Dendritic cell treated with granulocyte-macrophage colony-stimulating factor and Interleukin-4, amounts not matched to agents 40 ng/mL and 50 ng/mL, for 4 days (primary cell): ENCODE data around the gene RPEL1.
"Not testable (repeated sequence)": the region's sequence is repeated elsewhere in the genome, so short reads cannot be mapped to it uniquely, and the experiment has no call there.

ENCODE experiments used
- H3K27ac Mint-ChIP-seq: one replicate; pipeline ENCODE4 v1.8.0; 2022; ENCODE audit warnings: mild to moderate bottlenecking, mixed read lengths
- H3K27me3 Mint-ChIP-seq: one replicate; pipeline ENCODE4 v1.8.0; 2022; ENCODE audit warnings: mild to moderate bottlenecking, mixed read lengths
- H3K36me3 Mint-ChIP-seq: one replicate; pipeline ENCODE4 v1.8.0; 2022; ENCODE audit warnings: low read depth, mixed read lengths
- H3K4me1 Mint-ChIP-seq: one replicate; pipeline ENCODE4 v1.8.0; 2022; ENCODE audit warnings: low read depth, mixed read lengths
- H3K4me3 Mint-ChIP-seq: one replicate; pipeline ENCODE4 v1.8.0; 2022; ENCODE audit warnings: mild to moderate bottlenecking, moderate library complexity, mixed read lengths
- H3K9me3 Mint-ChIP-seq: one replicate; pipeline ENCODE4 v1.8.0; 2022; ENCODE audit warnings: mixed read lengths
- intact Hi-C: fragments of 100-400 bp; cut with micrococcal nuclease; formaldehyde crosslinking; loops from one replicate; pipeline ENCODE4 v1.15.0; 2022

RPEL1 gene

DNA sequence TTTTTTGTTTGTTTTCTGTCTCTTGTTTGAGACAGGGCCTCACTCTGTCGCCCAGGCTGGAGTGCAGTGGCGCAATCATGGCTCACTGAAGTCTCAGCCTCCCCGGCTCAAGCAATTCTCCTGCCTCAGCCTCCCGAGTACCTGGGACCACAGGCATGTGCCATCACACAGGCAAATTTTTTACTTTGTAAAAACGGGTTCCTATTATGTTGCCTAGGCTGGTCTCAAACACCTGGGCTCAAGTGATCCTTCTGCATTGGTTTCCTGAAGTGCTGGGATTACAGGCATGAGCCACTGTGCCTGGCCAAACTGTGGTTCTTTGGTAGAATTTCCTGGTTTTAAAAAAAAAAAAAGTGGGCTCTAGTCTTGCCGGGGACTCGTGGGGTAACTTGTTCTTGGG is at the start of gene RPEL1:
Gene RPEL1, plus strand, starts transcription at position 301 of the 400 bp plus-strand sequence. CDS start 110 bp downstream, outside the sequence.
- H3K27ac Mint-ChIP-seq, result peak within 1 kb of the TSS; percentile 28
- not testable (repeated sequence) for H3K4me3 Mint-ChIP-seq, H3K9me3 Mint-ChIP-seq, H3K27me3 Mint-ChIP-seq, H3K36me3 Mint-ChIP-seq
- H3K4me1 Mint-ChIP-seq, result peaks cover 24% of the 10 kb centered on the region
- intact Hi-C loops, result loop anchor here (10.0 kb wide), 2 partner anchors 131 to 411 kb away; partner anchors contain the start of gene CYP17A1

DNA sequence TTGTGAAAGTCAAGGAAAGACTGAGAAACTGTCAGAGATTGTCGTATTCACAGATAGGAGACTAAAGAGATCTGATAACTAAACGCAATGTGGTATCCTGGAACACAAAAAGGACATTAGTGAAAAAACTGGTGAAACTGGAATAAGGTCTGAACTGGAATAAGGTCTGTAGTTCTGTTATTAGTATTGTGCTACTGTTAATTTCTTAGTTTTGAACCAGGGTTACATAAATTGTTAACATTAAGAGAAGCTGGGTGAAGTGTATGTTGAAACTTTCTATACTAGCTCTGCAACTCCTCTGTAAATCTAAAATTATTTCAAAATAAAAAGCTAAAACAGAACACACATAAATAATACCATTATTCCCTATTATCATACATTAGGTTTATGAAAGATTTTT is 49.2 kb upstream of the RPEL1 start:
- H3K4me3 Mint-ChIP-seq, result no peak overlapping the region

DNA sequence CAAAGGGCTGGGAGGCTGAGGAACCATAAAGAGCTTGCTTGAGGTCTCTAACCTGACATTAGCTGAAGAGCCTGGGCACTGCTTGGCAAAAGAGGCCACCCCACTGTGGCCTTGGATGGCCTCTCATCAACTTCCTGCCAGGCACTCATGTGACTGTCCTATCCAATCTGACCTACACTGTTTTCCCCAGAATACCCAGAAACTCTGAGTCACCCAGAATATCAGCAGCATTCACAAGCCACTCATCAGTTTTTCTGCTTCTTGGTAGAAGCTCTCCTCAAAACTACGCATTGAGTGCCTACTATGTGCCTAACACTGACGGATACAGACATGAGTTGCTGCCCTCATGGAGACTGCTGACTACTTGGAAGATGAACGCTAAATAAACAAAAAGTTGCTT is 48.5 kb upstream of the RPEL1 start:
- peaks cover 8% of the 10 kb centered on the region for H3K36me3 Mint-ChIP-seq
- peak overlapping the region; percentile 68 for H3K4me3 Mint-ChIP-seq
- H3K27ac Mint-ChIP-seq, result peak overlapping the region; percentile 87
- intact Hi-C loops, result no loop called here
- H3K9me3 Mint-ChIP-seq, result no peaks in the 10 kb centered on the region
- no peaks in the 10 kb centered on the region for H3K27me3 Mint-ChIP-seq
- H3K4me1 Mint-ChIP-seq, result peaks cover 67% of the 10 kb centered on the region

More for the DNA sequence above, 49.2 kb upstream of the RPEL1 start:
- Mint-ChIP-seq H3K36me3 (peaks cover 14% of the 10 kb centered on the region), H3K27ac (peak overlapping the region; percentile 87), H3K27me3 (no peaks in the 10 kb centered on the region), H3K9me3 (no peaks in the 10 kb centered on the region), H3K4me1 (peaks cover 69% of the 10 kb centered on the region)
- intact Hi-C loops, result no loop called here

DNA sequence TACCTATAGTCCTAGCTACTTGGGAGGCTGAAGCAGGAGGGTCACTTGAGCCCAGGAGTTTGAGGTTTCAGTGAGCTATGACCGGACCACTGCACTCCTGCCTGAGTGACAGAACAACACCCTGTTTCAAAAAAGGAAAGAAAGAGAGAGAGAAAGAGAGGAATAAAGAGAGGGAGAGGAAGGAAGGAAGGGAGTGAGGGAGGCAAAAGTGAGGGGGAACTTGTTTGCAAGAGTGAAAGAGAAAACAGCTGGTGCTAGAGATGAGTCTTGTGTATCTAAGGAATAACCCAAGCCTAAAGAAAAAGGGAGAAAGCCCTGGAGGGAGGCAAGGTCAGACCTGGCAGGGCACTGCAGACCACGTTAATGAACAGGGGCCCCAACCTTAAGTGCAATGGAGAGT is 47.8 kb upstream of the RPEL1 start:
- Mint-ChIP-seq H3K4me1 (peaks cover 74% of the 10 kb centered on the region), H3K27me3 (no peaks in the 10 kb centered on the region), H3K9me3 (no peaks in the 10 kb centered on the region), H3K27ac (peak overlapping the region; percentile 87), H3K4me3 (peak overlapping the region; percentile 68), H3K36me3 (peaks cover under 1% of the 10 kb centered on the region)
- intact Hi-C loops, result loop anchor here (1.0 kb wide), 1 partner anchor 43 kb away; no protein-coding TSS in a partner anchor

DNA sequence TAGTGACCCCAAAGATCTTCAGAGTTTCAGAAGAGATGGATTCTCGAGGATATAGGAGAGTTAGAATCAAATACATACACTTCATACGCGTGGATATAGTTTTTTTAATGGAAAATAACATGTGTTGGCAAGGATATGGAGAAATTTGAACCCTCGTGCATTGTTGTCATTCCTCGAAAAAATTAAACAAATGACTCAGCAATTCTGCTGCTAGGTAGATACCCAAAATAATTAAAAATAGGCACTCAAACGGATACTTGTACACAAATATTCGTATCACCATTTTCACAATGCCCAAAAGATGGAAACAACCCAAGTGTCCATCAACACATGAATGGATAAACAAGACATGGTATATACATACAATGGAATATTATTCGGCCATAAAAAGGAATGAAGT is 47.0 kb upstream of the RPEL1 start:
- no peaks in the 10 kb centered on the region for H3K36me3 Mint-ChIP-seq
- no peak overlapping the region for H3K4me3 Mint-ChIP-seq
- no peaks in the 10 kb centered on the region for H3K9me3 Mint-ChIP-seq
- peaks cover 70% of the 10 kb centered on the region for H3K4me1 Mint-ChIP-seq
- H3K27ac Mint-ChIP-seq, result peak overlapping the region; percentile 87
- intact Hi-C loops, result loop anchor here (1.0 kb wide), 1 partner anchor 43 kb away; no protein-coding TSS in a partner anchor
- H3K27me3 Mint-ChIP-seq, result no peaks in the 10 kb centered on the region

DNA sequence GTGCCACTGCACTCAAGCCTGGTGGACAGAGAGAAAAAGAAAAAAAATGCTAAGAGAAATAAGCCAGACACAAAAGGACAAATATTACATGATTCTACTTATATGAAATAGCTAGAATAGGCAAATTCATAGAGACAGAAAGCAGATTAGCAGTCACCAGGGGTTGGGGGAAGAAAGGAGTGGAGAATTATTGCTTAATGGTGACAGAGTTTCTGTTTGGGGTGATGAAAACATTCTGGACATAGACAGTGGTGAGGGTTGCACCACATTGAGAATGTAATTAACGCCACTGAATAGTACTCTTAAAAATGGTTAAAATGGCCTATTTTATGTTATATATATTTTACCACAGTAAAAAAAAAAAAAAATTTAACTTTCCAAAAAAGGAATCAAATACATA is 46.2 kb upstream of the RPEL1 start:
- Mint-ChIP-seq H3K4me3 (no peak overlapping the region), H3K36me3 (no peaks in the 10 kb centered on the region), H3K27ac (peak overlapping the region; percentile 87), H3K27me3 (no peaks in the 10 kb centered on the region), H3K4me1 (peaks cover 62% of the 10 kb centered on the region), H3K9me3 (no peaks in the 10 kb centered on the region)
- intact Hi-C loops, result no loop called here

DNA sequence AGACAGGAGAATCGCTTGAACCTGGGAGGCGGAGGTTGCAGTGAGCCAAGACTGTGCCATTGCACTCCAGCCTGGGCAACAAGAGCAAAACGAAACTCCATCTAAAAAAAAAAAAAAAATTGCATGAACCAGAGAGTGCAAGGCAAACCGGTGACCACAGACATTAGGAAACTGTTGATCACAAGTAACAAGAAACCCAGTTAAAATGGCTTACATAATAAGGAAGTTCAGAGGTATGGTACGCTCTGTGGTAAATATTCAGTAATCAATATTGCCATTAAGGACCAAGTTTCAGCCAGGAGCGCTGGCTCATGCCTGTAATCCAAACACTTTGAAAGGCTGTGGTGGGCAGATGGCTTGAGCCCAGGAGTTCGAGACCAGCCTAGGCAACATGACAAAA is 43.4 kb upstream of the RPEL1 start:
- Mint-ChIP-seq H3K27ac (peak overlapping the region; percentile 48), H3K36me3 (no peaks in the 10 kb centered on the region), H3K4me3 (no peak overlapping the region), H3K4me1 (peaks cover 62% of the 10 kb centered on the region), H3K9me3 (peaks cover 7% of the 10 kb centered on the region), H3K27me3 (no peaks in the 10 kb centered on the region)
- intact Hi-C loops, result no loop called here

DNA sequence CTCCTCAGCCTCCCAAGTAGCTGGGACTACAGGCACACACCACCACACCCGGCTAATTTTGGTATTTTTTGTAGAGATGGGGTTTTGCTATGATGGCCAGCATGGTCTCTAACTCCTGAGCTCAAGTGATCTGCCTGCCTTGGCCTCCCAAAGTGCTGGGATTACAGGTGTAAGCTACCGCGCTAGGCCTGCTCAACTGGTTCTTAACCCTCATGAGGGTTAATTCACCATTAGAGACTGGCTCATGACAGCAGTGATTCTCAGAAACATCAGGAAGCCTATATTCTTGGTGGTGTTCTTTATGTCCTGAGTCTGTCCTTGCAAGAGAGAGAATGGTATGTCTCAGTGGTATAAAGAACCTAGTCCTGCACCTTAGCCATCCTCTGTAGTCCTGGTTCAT is 42.2 kb upstream of the RPEL1 start:
- no peak overlapping the region for H3K27ac Mint-ChIP-seq
- intact Hi-C loops, result no loop called here
- peaks cover 7% of the 10 kb centered on the region for H3K9me3 Mint-ChIP-seq
- H3K27me3 Mint-ChIP-seq, result no peaks in the 10 kb centered on the region
- H3K36me3 Mint-ChIP-seq, result no peaks in the 10 kb centered on the region
- H3K4me1 Mint-ChIP-seq, result peaks cover 51% of the 10 kb centered on the region
- no peak overlapping the region for H3K4me3 Mint-ChIP-seq

DNA sequence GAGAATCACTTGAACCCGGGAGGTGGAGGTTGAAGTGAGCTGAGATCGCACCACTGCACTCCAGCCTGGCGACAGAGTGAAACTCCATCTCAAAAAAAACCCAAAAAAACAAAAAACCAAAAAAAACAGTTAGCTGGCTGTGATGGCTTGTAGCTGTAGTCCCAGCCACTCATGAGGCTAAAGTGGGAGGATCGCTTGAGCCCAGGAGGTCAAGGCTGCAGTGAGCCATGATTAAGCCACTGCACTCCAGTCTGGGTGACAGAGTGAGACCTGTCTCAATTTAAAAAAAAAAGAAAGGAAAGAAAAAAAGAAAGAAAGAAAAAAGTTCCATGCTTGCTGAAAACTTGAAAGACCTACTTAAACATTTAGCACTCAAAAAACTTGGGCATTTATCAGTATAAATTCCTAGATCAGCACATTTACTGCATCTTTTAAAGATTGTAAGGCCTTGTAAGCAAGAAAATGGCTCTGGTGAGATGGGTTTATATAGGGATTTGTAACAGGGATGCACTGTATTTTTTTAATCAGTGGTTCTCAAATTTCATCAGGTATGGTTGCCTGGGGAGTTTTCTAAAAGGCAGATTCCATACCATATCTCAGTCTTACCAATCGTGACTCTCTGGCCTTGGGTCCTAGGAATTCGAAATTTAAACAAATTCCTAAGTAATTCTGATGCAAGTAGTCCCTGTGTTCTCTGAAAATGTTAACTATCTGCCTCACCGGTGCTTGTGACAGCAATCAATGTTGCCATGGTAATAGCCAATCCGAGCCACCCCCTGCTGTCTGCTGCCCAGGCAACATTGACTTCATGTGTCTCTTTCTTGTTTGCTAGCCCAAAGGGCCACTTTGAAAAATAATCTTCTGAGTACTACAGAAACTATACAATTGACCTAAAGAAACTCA is 41.1 kb upstream of the RPEL1 start:
- no peak overlapping the region for H3K27ac Mint-ChIP-seq
- peaks cover 43% of the 10 kb centered on the region for H3K4me1 Mint-ChIP-seq
- H3K27me3 Mint-ChIP-seq, result no peaks in the 10 kb centered on the region
- no peak overlapping the region for H3K4me3 Mint-ChIP-seq
- peaks cover 7% of the 10 kb centered on the region for H3K9me3 Mint-ChIP-seq
- intact Hi-C loops, result no loop called here
- no peaks in the 10 kb centered on the region for H3K36me3 Mint-ChIP-seq

DNA sequence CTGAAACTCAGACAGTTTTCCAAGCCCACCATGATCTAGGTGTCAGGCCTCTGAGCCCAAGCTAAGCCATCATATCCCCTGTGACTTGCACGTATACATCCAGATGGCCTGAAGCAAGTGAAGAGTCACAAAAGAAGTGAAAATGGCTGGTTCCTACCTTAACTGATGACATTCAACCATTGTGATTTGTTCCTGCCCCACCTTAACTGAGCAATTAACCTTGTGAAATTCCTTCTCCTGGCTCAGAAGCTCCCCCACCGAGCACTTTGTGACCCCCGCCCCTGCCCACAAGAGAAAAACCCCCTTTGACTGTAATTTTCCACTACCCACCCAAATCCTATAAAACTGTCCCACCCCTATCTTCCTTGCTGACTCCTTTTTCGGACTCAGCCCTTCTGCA is 40.3 kb upstream of the RPEL1 start:
- H3K27me3 Mint-ChIP-seq, H3K27ac Mint-ChIP-seq, H3K36me3 Mint-ChIP-seq, intact Hi-C loops, H3K9me3 Mint-ChIP-seq, H3K4me3 Mint-ChIP-seq: not testable (repeated sequence)
- H3K4me1 Mint-ChIP-seq, result peaks cover 36% of the 10 kb centered on the region

DNA sequence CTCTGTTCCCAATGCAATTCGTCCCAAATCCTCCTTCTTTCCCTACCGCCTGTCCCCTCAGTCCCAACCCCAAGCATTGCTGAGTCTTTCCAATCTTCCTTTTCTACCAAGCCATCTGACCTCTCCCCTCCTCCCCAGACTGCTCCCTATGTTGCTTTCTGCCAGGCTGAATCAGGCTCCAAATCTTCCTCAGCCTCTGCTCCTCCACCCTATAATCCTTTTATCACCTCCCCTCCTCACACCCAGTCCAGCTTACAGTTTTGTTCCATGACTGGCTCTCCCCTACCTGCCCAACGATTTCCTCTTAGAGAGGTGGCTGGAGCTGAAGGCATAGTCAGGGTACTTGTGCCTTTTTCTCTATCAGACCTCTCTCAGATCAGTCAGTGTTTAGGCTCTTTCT is 39.0 kb upstream of the RPEL1 start:
- H3K9me3 Mint-ChIP-seq, intact Hi-C loops, H3K4me3 Mint-ChIP-seq, H3K27me3 Mint-ChIP-seq, H3K36me3 Mint-ChIP-seq, H3K27ac Mint-ChIP-seq: not testable (repeated sequence)
- H3K4me1 Mint-ChIP-seq, result peaks cover 25% of the 10 kb centered on the region

DNA sequence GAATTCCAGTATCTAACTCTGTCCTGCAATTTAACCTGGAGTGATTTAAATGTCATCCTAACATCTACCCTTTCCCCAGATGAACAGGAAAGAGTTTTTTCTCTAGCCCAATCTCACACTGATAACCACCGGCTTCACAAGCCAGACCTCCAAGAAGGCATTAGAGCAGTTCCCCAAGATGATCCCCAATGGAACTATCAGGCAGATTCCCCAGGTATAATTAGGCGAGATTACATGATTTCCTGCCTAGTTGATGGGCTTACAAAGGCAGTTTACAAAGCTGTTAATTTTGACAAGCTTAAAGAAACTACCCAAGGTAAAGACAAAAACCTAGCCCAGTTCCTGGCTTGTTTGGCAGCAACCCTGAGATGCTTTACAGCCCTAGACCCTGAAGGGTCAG is 38.5 kb upstream of the RPEL1 start:
- H3K27ac Mint-ChIP-seq, result no peak overlapping the region
- intact Hi-C loops, result no loop called here

DNA sequence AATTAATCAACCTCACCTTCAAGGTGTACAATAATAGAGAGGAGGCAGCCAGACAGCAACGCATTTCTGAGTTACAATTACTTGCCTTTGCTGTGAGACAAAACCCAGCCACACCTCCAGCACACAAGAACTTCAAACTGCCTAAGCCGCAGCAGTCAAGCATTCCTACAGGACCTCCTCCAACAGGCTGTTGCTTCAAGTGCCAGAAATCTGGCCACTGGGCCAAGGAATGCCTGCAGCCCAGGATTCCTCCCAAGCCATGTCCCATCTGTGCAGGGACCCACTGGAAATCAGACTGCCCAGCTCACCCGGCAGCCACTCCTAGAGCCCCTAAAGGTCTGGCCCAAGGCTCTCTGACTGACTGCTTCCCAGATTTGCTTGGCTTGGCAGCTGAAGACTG is 38.0 kb upstream of the RPEL1 start:
- H3K9me3 Mint-ChIP-seq, result peaks cover 17% of the 10 kb centered on the region
- H3K27me3 Mint-ChIP-seq, H3K27ac Mint-ChIP-seq, H3K4me3 Mint-ChIP-seq, H3K36me3 Mint-ChIP-seq, intact Hi-C loops: not testable (repeated sequence)
- H3K4me1 Mint-ChIP-seq, result peaks cover 17% of the 10 kb centered on the region

More for the DNA sequence above, 38.5 kb upstream of the RPEL1 start:
- Mint-ChIP-seq H3K4me3 (no peak overlapping the region), H3K9me3 (peaks cover 12% of the 10 kb centered on the region), H3K4me1 (peaks cover 22% of the 10 kb centered on the region), H3K27me3 (no peaks in the 10 kb centered on the region), H3K36me3 (no peaks in the 10 kb centered on the region)

DNA sequence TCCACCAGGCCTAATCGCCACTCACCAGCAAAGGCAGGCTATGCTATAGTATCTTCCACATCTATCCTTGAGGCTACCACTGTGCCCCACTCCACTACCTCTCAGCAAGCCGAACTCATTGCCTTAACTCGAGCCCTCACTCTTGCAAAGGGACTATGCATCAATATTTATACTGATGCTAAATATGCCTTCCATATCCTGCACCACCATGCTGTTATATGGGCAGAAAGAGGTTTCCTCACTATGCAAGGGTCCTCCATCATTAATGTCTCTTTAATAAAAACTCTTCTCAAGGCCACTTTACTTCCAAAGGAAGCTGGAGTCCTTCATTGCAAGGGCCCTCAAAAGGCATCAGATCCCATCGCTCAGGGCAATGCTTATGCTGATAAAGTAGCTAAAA is 35.4 kb upstream of the RPEL1 start:
- H3K4me3 Mint-ChIP-seq, H3K27ac Mint-ChIP-seq, intact Hi-C loops, H3K27me3 Mint-ChIP-seq, H3K36me3 Mint-ChIP-seq: not testable (repeated sequence)
- H3K9me3 Mint-ChIP-seq, result peaks cover 20% of the 10 kb centered on the region
- peaks cover 12% of the 10 kb centered on the region for H3K4me1 Mint-ChIP-seq

DNA sequence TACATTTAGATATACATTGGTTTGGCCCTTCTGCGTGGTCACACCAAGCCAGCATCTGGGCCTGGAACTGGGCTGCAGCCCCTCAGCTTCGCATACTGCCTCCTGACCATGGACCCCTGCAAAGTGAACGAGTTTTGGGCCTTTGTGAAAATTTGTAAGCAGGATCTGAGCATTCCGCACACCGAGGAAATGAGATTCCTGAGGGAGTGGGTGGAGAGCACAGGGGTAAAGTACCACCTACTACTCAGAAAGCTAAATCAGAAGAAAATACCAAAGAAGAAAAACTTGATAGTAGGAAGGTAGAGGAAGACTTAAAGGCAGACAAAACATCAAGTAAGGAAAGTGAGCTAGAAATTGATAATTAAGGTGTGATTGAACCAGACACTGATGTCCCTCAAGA is 30.1 kb upstream of the RPEL1 start:
- Mint-ChIP-seq H3K4me1 (no peaks in the 10 kb centered on the region), H3K27me3 (peaks cover 2% of the 10 kb centered on the region), H3K4me3 (no peak overlapping the region), H3K27ac (no peak overlapping the region), H3K36me3 (no peaks in the 10 kb centered on the region), H3K9me3 (peaks cover 12% of the 10 kb centered on the region)
- intact Hi-C loops, result no loop called here
